Heart right ventricle (tissue), 16 donors: Measurements from ENCODE around the gene SLC12A6. TPM values are rescaled to one million over a fixed set of nuclear protein-coding genes. Genes with fewer than 3 reads are reported as not detected.

Experiments
- ATAC-seq, 8 donors: fragments of 200-7000 bp; cut with Tn5 transposase; one replicate each; pipeline ENCODE4 v1.9.1; 2020; ENCODE audit warnings: mild to moderate bottlenecking in 8 of 8, moderate library complexity in 8 of 8, moderate number of reproducible peaks in 1 of 8
- DNase-seq, 2 donors: peaks; one replicate each; pipeline ENCODE4 v3.0.0-alpha.2; 2020
- H3K27ac ChIP-seq, 10 donors: fragments of 200-600 bp; sonication (generic) in 2 of 10; one replicate each; pipeline versions ENCODE4 v1.5.0 to v1.8.0; 2020 to 2022; ENCODE audit warnings: mild to moderate bottlenecking in 3 of 10
- H3K27me3 ChIP-seq, 7 donors: fragments of 200-600 bp; one replicate each; pipeline ENCODE4 v1.8.0; 2021 to 2022; ENCODE audit warnings: mild to moderate bottlenecking in 2 of 7
- H3K36me3 ChIP-seq, 9 donors: fragments of 200-600 bp; sonication (generic) in 1 of 9; one replicate each; pipeline versions ENCODE4 v1.5.0 to v1.8.0; 2020 to 2022; ENCODE audit warnings: mild to moderate bottlenecking in 2 of 9
- H3K4me1 ChIP-seq, 9 donors: fragments of 200-600 bp; sonication (generic) in 1 of 9; one replicate each; pipeline versions ENCODE4 v1.5.0 to v1.8.0; 2020 to 2022; ENCODE audit warnings: mild to moderate bottlenecking in 4 of 9
- H3K4me3 ChIP-seq, 10 donors: fragments of 200-600 bp; sonication (generic) in 2 of 10; one replicate each; pipeline versions ENCODE4 v1.5.0 to v1.8.0; 2020 to 2022; ENCODE audit warnings: mild to moderate bottlenecking in 7 of 10, moderate library complexity in 2 of 10
- H3K9me3 ChIP-seq, 11 donors: fragments of 200-600 bp in 10 of 11; sonication (generic) in 2 of 11; one replicate each; pipeline versions ENCODE4 v1.5.0 to v1.8.0; 2013 to 2022; ENCODE audit warnings: mild to moderate bottlenecking in 2 of 11, control low read depth in 1 of 11, moderate library complexity in 1 of 11
- CTCF ChIP-seq, 9 donors: fragments of 200-600 bp; sonication (generic) in 2 of 9; IDR thresholded peaks; one replicate each; pipeline versions ENCODE4 v1.5.0 to v1.8.0; 2021 to 2022; ENCODE audit warnings: antibody characterized with exemption in 9 of 9, mild to moderate bottlenecking in 5 of 9, moderate library complexity in 1 of 9
- WGBS, 2 donors: extraction: QIAGEN DNeasy Blood & Tissue Kit; methylation state at CpG; one replicate each; pipeline ENCODE4 v1.1.7; 2013; ENCODE audit warnings: inconsistent platforms in 1 of 2; 5-methylcytosine and 5-hydroxymethylcytosine counted together
- intact Hi-C, 10 donors: fragments of 100-400 bp; cut with DNase I; formaldehyde crosslinking; loops; one replicate each; pipeline versions ENCODE4 v1.11.1 to v1.14.2; 2022
- polyA plus RNA-seq, 2 donors: library from polyadenylated mRNA; stranded (reverse); fragments of 200-250 nt; gene quantifications; one replicate each; pipeline ENCODE4 v1.2.3, GENCODE V29; 2013
- total RNA-seq, 10 donors: library from RNA; stranded (reverse); fragmentation: NEBNext Ultra II Directional in 3 of 10; extraction: Animal tissue kit (Norgen Biotek cat#: 25700) in 3 of 10; gene quantifications; one replicate each; pipeline versions ENCODE4 v1.2.1 to v1.2.4, GENCODE V29; 2021 to 2023
- donor health status: Arrhythmogenic right ventricular cardiomyopathy.
- donor health status: ischemic (EF 13 %, LVEDD 7.1; RV severe dilation, severe dysfunction).
- donor health status: healthy with polysubstance abuse.
- donor health status: DM: no; HTN: yes; CAD: no.
- donor health status: DM: no; HTN: no; CAD: no.
- donor health status: ischemic (EF 25% LVEDD 6.9; RV normal size, moderate dysfunction).
- donor health status: ischemic (EF 25% LVEDD 5.7; RV mildly dilated, moderate dysfunction).
- donor health status: healthy.
- donor health status: DM: yes; HTN: yes; CAD: no.
- donor health status: Ischemic cardiomyopathy.
- donor health status: ischemic (EF 35%, LVEDD 5.7; RV mildly dilated, moderate dysfunction).
- donor health status: nonischemic (EF 11% LVEDD 7.7; RV severe dilation, severe dysfunction).
- donor health status: DM: yes; HTN: yes; CAD: no.
- donor health status: PGD.
- donor health status: ischemic (EF 29% LVEDD 5.4; RV normal size, mild dysfunction).
- donor health status: nonischemic (EF 23%, LVEDD 6.1; RV moderate dilation, normal function).

Gene SLC12A6
- total and polyA plus RNA-seq, 12 donors = 3.4 to 33.6 (median 24.3) TPM

GRCh38 chr15:34338347-34338746 lies 766 bp upstream of the SLC12A6 start:
- WGBS, 2 donors = 73 to 77% methylated on average over 16 of the region's 16 CpGs
- no peaks in the 10 kb centered on the region for H3K9me3 ChIP-seq
- intact Hi-C loops = loop anchor here in 2 of 10 donors (2.0 to 10.0 kb wide), 3 partner anchors 20 to 84 kb away; no protein-coding TSS in a partner anchor
- peaks cover 7 to 82% (median 47%) of the 10 kb centered on the region in 9 donors for H3K4me1 ChIP-seq
- DNase-seq (no peak), ATAC-seq (no peak)
- peaks cover 0 to 35% (median 5%) of the 10 kb centered on the region in 9 donors for H3K36me3 ChIP-seq
- peak overlapping the region; percentile 79 to 95 (median 92) for H3K4me3 ChIP-seq
- no peaks in the 10 kb centered on the region for H3K27me3 ChIP-seq
- no peak for TF ChIP-seq CTCF (IDR thresholded peaks at IDR 0.05)
- H3K27ac ChIP-seq = peak overlapping the region in 7 of 10 donors; percentile 90 to 99 (median 96)

- no peak for DNase-seq
- Histone ChIP-seq H3K36me3 (peaks cover 0 to 35% (median 5%) of the 10 kb centered on the region in 9 donors), H3K27me3 (no peaks in the 10 kb centered on the region), H3K4me1 (peaks cover 7 to 91% (median 48%) of the 10 kb centered on the region in 9 donors), H3K9me3 (no peaks in the 10 kb centered on the region), H3K4me3 (peak overlapping the region; percentile 79 to 95 (median 92)), H3K27ac (peak overlapping the region; percentile 83 to 99 (median 94))
- intact Hi-C loops = loop anchor here in 2 of 10 donors (1.0 to 10.0 kb wide), 3 partner anchors 80 to 112 kb away; partner anchors contain the start of gene EMC4 (in 1 of the 2)
- peak in 7 of 8 donors; percentile 17 to 67 (median 39) for ATAC-seq
- WGBS, 2 donors = 2% methylated on average over 26 of the region's 26 CpGs
- TF ChIP-seq CTCF (IDR thresholded peaks at IDR 0.05) = no peak
These were observed 507 bp downstream of the SLC12A6 start for GRCh38 chr15:34336991-34337556.

GRCh38 chr15:34336231-34336990 lies 1.2 kb downstream of the SLC12A6 start:
- intact Hi-C loops = loop anchor here in 2 of 10 donors (5.0 to 10.0 kb wide), 2 partner anchors 79 to 82 kb away; no protein-coding TSS in a partner anchor
- DNase-seq = no peak
- peaks cover 7 to 85% (median 41%) of the 10 kb centered on the region in 9 donors for H3K4me1 ChIP-seq

More at GRCh38 chr15:34336231-34336990, 1.2 kb downstream of the SLC12A6 start:
- H3K4me3 ChIP-seq = peak overlapping the region in 9 of 10 donors; percentile 79 to 95 (median 92)
- 81 to 84% methylated on average over 16 of the region's 16 CpGs for WGBS, 2 donors
- TF ChIP-seq CTCF (IDR thresholded peaks at IDR 0.05) = no peak
- ATAC-seq = no peak
- H3K36me3 ChIP-seq = peaks cover 0 to 30% (median 5%) of the 10 kb centered on the region in 9 donors
- H3K9me3 ChIP-seq = no peaks in the 10 kb centered on the region
- H3K27ac ChIP-seq = peak overlapping the region in 9 of 10 donors; percentile 83 to 99 (median 96)
- no peaks in the 10 kb centered on the region for H3K27me3 ChIP-seq
